Naive B cell (primary cell): ENCODE results near the gene PPP2R5E. TPM values are rescaled to one million over a fixed set of nuclear protein-coding genes. Genes with fewer than 3 reads are reported as not detected.

Source experiments
- polyA plus RNA-seq, 6 donors: library from polyadenylated mRNA; unstranded; fragments of 300-500 nt; fragmentation: Illumina TruSeq; gene quantifications; one replicate each; pipeline ENCODE4 v1.2.3, GENCODE V29; 2021; ENCODE audit warnings: low read depth in 6 of 6

Gene PPP2R5E
- polyA plus RNA-seq, 6 donors from 2014 or later = 32.8 to 52.1 (median 38.3) TPM

Other genes with a start within 250 kb of the PPP2R5E start
- gene GPHB5, start 224.4 kb downstream of the PPP2R5E start, polyA plus RNA-seq = not detected
- gene WDR89, start 98.5 kb upstream of the PPP2R5E start, polyA plus RNA-seq = 10 to 100 TPM; 12.5 to 24.4 (median 21.2) TPM
- gene SGPP1, start 184.7 kb upstream of the PPP2R5E start, polyA plus RNA-seq = 10 to 100 TPM in 4 of 6 donors, 1 to 10 TPM in 2; 9.4 to 20.8 (median 13.2) TPM